SK-N-SH (cell line): Measurements from ENCODE around the gene HECTD3. TPM values are rescaled to one million over a fixed set of nuclear protein-coding genes. Genes with fewer than 3 reads are reported as not detected.

Source experiments
- CTCF ChIA-PET: fragments of 300-600, 350-600 bp; formaldehyde crosslinking; extraction: SDS; loops from one replicate; lab custom pipeline; 2021; lab: Yijun Ruan, JAX
- POLR2A ChIA-PET: fragments of 350-600 bp; sonication (Branson Sonifier 250); formaldehyde crosslinking; extraction: SDS; loops from one replicate; lab custom pipeline; 2020; ENCODE audit warnings: antibody characterized with exemption, inconsistent platforms; lab: Yijun Ruan, JAX
- DNase-seq: peaks from one replicate; pipeline ENCODE4 v3.0.0; 2012
- H2AFZ ChIP-seq: fragments of 200-600 bp; sonication (generic); 2 replicates; pipeline ENCODE4 v1.8.1; 2016; ENCODE audit warnings: antibody characterized with exemption, mild to moderate bottlenecking, low read depth
- H3F3A ChIP-seq: fragments of 200-600 bp; sonication (generic); replicated peaks from 2 replicates; pipeline ENCODE3; 2016; ENCODE audit warnings: antibody characterized with exemption, mild to moderate bottlenecking; ENCODE audit not compliant: insufficient read depth
- H3K27ac ChIP-seq, 2 experiments: fragments of 200-500 bp in 1 of 2; fragments of 200-600 bp in 1 of 2; sonication (Bioruptor generic) in 1 of 2; sonication (generic), shearing (Covaris generic) in 1 of 2; 2 replicates each; pipeline versions ENCODE4 v1.5.1 to v1.6.1; 2014 to 2016; ENCODE audit warnings: low read depth in 2 of 2, inconsistent platforms in 1 of 2, low read length in 1 of 2, mild to moderate bottlenecking in 1 of 2, mixed read lengths in 1 of 2
- H3K27me3 ChIP-seq: fragments of 200-600 bp; sonication (generic), shearing (Covaris generic); 2 replicates; pipeline ENCODE4 v1.6.1; 2016; ENCODE audit warnings: mixed run types; ENCODE audit not compliant: insufficient read depth
- H3K36me3 ChIP-seq, 2 experiments: fragments of 200-500 bp in 1 of 2; fragments of 200-600 bp in 1 of 2; sonication (Bioruptor generic) in 1 of 2; sonication (generic) in 1 of 2; replicated peaks in 1 of 2; 2 replicates each; pipeline versions ENCODE3 to v1.5.1; 2014 to 2016; ENCODE audit warnings: low read length in 1 of 2, mild to moderate bottlenecking in 1 of 2; ENCODE audit not compliant: insufficient read depth in 2 of 2, control insufficient read depth in 1 of 2
- H3K4me1 ChIP-seq, 2 experiments: fragments of 200-500 bp in 1 of 2; fragments of 200-600 bp in 1 of 2; sonication (Bioruptor generic) in 1 of 2; sonication (generic), shearing (Covaris generic) in 1 of 2; 2 replicates each; pipeline versions ENCODE4 v1.5.1 to v1.6.1; 2014 to 2016; ENCODE audit warnings: low read depth in 1 of 2, low read length in 1 of 2, mixed run types in 1 of 2; ENCODE audit not compliant: insufficient read depth in 2 of 2, control insufficient read depth in 1 of 2
- H3K4me2 ChIP-seq: fragments of 200-600 bp; sonication (generic), shearing (Covaris generic); 2 replicates; pipeline ENCODE4 v1.6.1; 2017; ENCODE audit warnings: mixed run types
- H3K4me3 ChIP-seq, 2 experiments: fragments of 200-500 bp in 1 of 2; fragments of 200-600 bp in 1 of 2; sonication (Bioruptor generic) in 1 of 2; sonication (generic), shearing (Covaris generic) in 1 of 2; 2 replicates each; pipeline versions ENCODE4 v1.5.1 to v1.8.1; 2014 to 2016; ENCODE audit warnings: low read depth in 2 of 2, inconsistent platforms in 1 of 2, low read length in 1 of 2, mild to moderate bottlenecking in 1 of 2, mixed read lengths in 1 of 2, moderate library complexity in 1 of 2
- H3K79me2 ChIP-seq: fragments of 200-600 bp; sonication (generic); 2 replicates; pipeline ENCODE4 v1.8.1; 2017; ENCODE audit warnings: mild to moderate bottlenecking; ENCODE audit not compliant: insufficient read depth
- H3K9ac ChIP-seq: fragments of 200-600 bp; sonication (generic); 2 replicates; pipeline ENCODE4 v1.6.1; 2017; ENCODE audit warnings: mixed run types
- H3K9me2 ChIP-seq: fragments of 200-600 bp; sonication (generic); 2 replicates; pipeline ENCODE4 v1.6.1; 2017; ENCODE audit warnings: mixed run types
- H3K9me3 ChIP-seq: fragments of 200-600 bp; sonication (generic); 2 replicates; pipeline ENCODE4 v1.6.1; 2017; ENCODE audit warnings: mixed run types, mild to moderate bottlenecking, moderate library complexity
- H4K20me1 ChIP-seq: fragments of 200-600 bp; sonication (generic); 2 replicates; pipeline ENCODE4 v1.6.1; 2017; ENCODE audit warnings: mild to moderate bottlenecking, mixed run types; ENCODE audit not compliant: insufficient read depth
- CHD2 ChIP-seq: fragments of 150-350 bp; IDR thresholded peaks from 2 replicates; pipeline ENCODE4 v1.6.1; 2018; ENCODE audit warnings: low read length; ENCODE audit not compliant: partially characterized antibody
- CTCF ChIP-seq: fragments of 200-600 bp; sonication (generic); IDR thresholded peaks from 2 replicates; pipeline ENCODE4 v1.6.1; 2017; ENCODE audit warnings: antibody characterized with exemption, mild to moderate bottlenecking, moderate library complexity
- ELF1 ChIP-seq: IDR thresholded peaks from 2 replicates; pipeline ENCODE4 v1.4.0; 2012
- EZH2phosphoT487 ChIP-seq: fragments of 200-600 bp; sonication (generic); IDR thresholded peaks from 2 replicates; pipeline ENCODE4 v1.6.1; 2017; ENCODE audit warnings: low read depth, mixed run types, mild to moderate bottlenecking, antibody characterized with exemption, moderate library complexity, borderline replicate concordance
- FOXM1 ChIP-seq: IDR thresholded peaks from 2 replicates; pipeline ENCODE4 v1.4.0; 2012; ENCODE audit warnings: low read depth, mild to moderate bottlenecking
- GABPA ChIP-seq: IDR thresholded peaks from 2 replicates; pipeline ENCODE4 v1.4.0; 2012; ENCODE audit warnings: low read depth, mild to moderate bottlenecking
- GATA2 ChIP-seq: sonication (generic); formaldehyde crosslinking; IDR thresholded peaks from 2 replicates; pipeline ENCODE4 v1.5.0; 2020; ENCODE audit warnings: mild to moderate bottlenecking, missing genetic modification reagents
- IRF3 ChIP-seq: fragments of 150-350 bp; IDR thresholded peaks from 2 replicates; pipeline ENCODE4 v1.6.1; 2016; ENCODE audit warnings: mild to moderate bottlenecking, low read depth, low read length
- JUND ChIP-seq: IDR thresholded peaks from 2 replicates; pipeline ENCODE4 v1.4.0; 2012
- MEF2A ChIP-seq: IDR thresholded peaks from 2 replicates; pipeline ENCODE4 v1.4.0; 2012; ENCODE audit warnings: low read depth, borderline replicate concordance
- NFIC ChIP-seq: IDR thresholded peaks from 2 replicates; pipeline ENCODE4 v1.4.0; 2012; ENCODE audit warnings: borderline replicate concordance
- NRF1 ChIP-seq: IDR thresholded peaks from 2 replicates; pipeline ENCODE4 v1.6.1; 2012; ENCODE audit warnings: low read depth, mild to moderate bottlenecking, low read length
- RAD21 ChIP-seq: IDR thresholded peaks from 2 replicates; pipeline ENCODE4 v1.6.1; 2012; ENCODE audit warnings: mild to moderate bottlenecking, low read length
- REST ChIP-seq: IDR thresholded peaks from 2 replicates; pipeline ENCODE4 v1.6.1; 2012; ENCODE audit warnings: mild to moderate bottlenecking, low read depth, low read length, moderate library complexity
- USF1 ChIP-seq: IDR thresholded peaks from 2 replicates; pipeline ENCODE4 v1.4.0; 2012; ENCODE audit warnings: low read depth, borderline replicate concordance
- WGBS: methylation state at CpG from one replicate; pipeline ENCODE4 v1.1.6; 2017; ENCODE audit warnings: low lambda C conversion rate; 5-methylcytosine and 5-hydroxymethylcytosine counted together
- polyA plus RNA-seq, 3 experiments: library from polyadenylated mRNA; depleted of rRNA; stranded (reverse); fragments of >200 nt; gene quantifications; 2 replicates each; pipeline ENCODE4 v1.2.3, GENCODE V29; 2012

Gene HECTD3
- polyA plus RNA-seq, 1 of the 3 experiments (the other 2 are of a cell fraction), result 39.3 TPM

GRCh38 chr1:45008516-45008915 is 2.6 kb downstream of the HECTD3 start (continued):
- TF ChIP-seq EZH2phosphoT487 (no peak), MEF2A (no peak), CTCF (no peak), FOXM1 (no peak), IRF3 (no peak), ELF1 (no peak), USF1 (no peak), RAD21 (no peak)

- H3K9me2 ChIP-seq, result no peaks in the 10 kb centered on the region
- H3K36me3 ChIP-seq, result peaks cover 10 to 56% of the 10 kb centered on the region in 2 experiments
- CTCF ChIA-PET, result interaction anchor here (2.0 kb wide), 1 partner anchor 11 kb away, joined by 9 read pairs; no protein-coding TSS in a partner anchor
- no peak overlapping the region for H3K9ac ChIP-seq
- H3K4me2 ChIP-seq, result no peak overlapping the region
- WGBS, result 86% methylated on average over 1 of the region's 3 CpGs
- H3K4me1 ChIP-seq, result peaks cover 6 to 23% of the 10 kb centered on the region in 2 experiments
- POLR2A ChIA-PET, result no interaction called here
- H2AFZ ChIP-seq, result no peak overlapping the region
- no peak overlapping the region for H3K4me3 ChIP-seq
- H4K20me1 ChIP-seq, result no peaks in the 10 kb centered on the region
- TF ChIP-seq JUND (no peak), MEF2A (no peak), GABPA (no peak), ELF1 (no peak), GATA2 (CRISPR knock-in tag) (no peak), NRF1 (no peak), FOXM1 (no peak), NFIC (no peak), USF1 (no peak), REST (no peak), CHD2 (no peak)
- H3K9me3 ChIP-seq, result no peaks in the 10 kb centered on the region
- H3F3A ChIP-seq, result peaks cover 5% of the 10 kb centered on the region
- DNase-seq, result no peak
- H3K27ac ChIP-seq, result no peak overlapping the region
- H3K27me3 ChIP-seq, result no peaks in the 10 kb centered on the region
- H3K79me2 ChIP-seq, result peaks cover 31% of the 10 kb centered on the region; the same call in 1 of the 2 replicates
Measured at GRCh38 chr1:45008076-45008475, 3.0 kb downstream of the HECTD3 start.
